ENCODE measurements around the gene DNAI7. TPM values are rescaled to one million over a fixed set of nuclear protein-coding genes. Genes with fewer than 3 reads are reported as not detected.

Gene DNAI7
- total RNA-seq, 1 donor from 2014 or later: 1.1 TPM

GRCh38 chr12:25102402-25102801 lies 92.6 kb downstream of the DNAI7 start:
- intact Hi-C loops (cut with micrococcal nuclease): no loop called here
- Histone ChIP-seq H3K4me3 (no peak overlapping the region), H3K27me3 (ENCODE audit: low read depth) (no peaks in the 10 kb centered on the region), H3K4me1 (no peaks in the 10 kb centered on the region), H3K27ac (replicated peaks) (no peak overlapping the region), H3K9me3 (replicated peaks) (no peaks in the 10 kb centered on the region), H3K36me3 (peaks cover 2% of the 10 kb centered on the region)
- DNase-seq: no peak
- TF ChIP-seq CTCF (IDR thresholded peaks at IDR 0.05; ENCODE audit: borderline replicate concordance): no peak

GRCh38 chr12:25101092-25101445 lies 93.9 kb downstream of the DNAI7 start:
- no peak for TF ChIP-seq CTCF (IDR thresholded peaks at IDR 0.05; ENCODE audit: borderline replicate concordance)

GRCh38 chr12:25100194-25101091 lies 94.5 kb downstream of the DNAI7 start:
- intact Hi-C loops (cut with micrococcal nuclease): no loop called here
- no peak for TF ChIP-seq CTCF (IDR thresholded peaks at IDR 0.05; ENCODE audit: borderline replicate concordance)
- Histone ChIP-seq H3K27me3 (ENCODE audit: low read depth) (no peaks in the 10 kb centered on the region), H3K27ac (replicated peaks) (no peak overlapping the region), H3K9me3 (replicated peaks) (no peaks in the 10 kb centered on the region), H3K4me3 (no peak overlapping the region), H3K36me3 (no peaks in the 10 kb centered on the region), H3K4me1 (no peaks in the 10 kb centered on the region)
- no peak for DNase-seq

More at GRCh38 chr12:25101092-25101445, 93.9 kb downstream of the DNAI7 start:
- H3K27me3 ChIP-seq (ENCODE audit: low read depth): no peaks in the 10 kb centered on the region
- DNase-seq: no peak
- intact Hi-C loops (cut with micrococcal nuclease): no loop called here
- no peaks in the 10 kb centered on the region for H3K4me1 ChIP-seq
- H3K36me3 ChIP-seq: no peaks in the 10 kb centered on the region
- no peak overlapping the region for H3K27ac ChIP-seq (replicated peaks)
- H3K4me3 ChIP-seq: no peak overlapping the region
- no peaks in the 10 kb centered on the region for H3K9me3 ChIP-seq (replicated peaks)

GRCh38 chr12:25099010-25099409 lies 96.0 kb downstream of the DNAI7 start:
- TF ChIP-seq CTCF (IDR thresholded peaks at IDR 0.05; ENCODE audit: borderline replicate concordance): no peak
- Histone ChIP-seq H3K36me3 (peaks cover 2% of the 10 kb centered on the region), H3K4me1 (no peaks in the 10 kb centered on the region), H3K9me3 (replicated peaks) (peaks cover 10% of the 10 kb centered on the region), H3K27ac (replicated peaks) (no peak overlapping the region), H3K4me3 (no peak overlapping the region), H3K27me3 (ENCODE audit: low read depth) (no peaks in the 10 kb centered on the region)
- intact Hi-C loops (cut with micrococcal nuclease): no loop called here
- no peak for DNase-seq

- no peak for DNase-seq
- intact Hi-C loops (cut with micrococcal nuclease): no loop called here
- Histone ChIP-seq H3K9me3 (replicated peaks) (peaks cover 18% of the 10 kb centered on the region), H3K4me3 (no peak overlapping the region), H3K27ac (replicated peaks) (no peak overlapping the region), H3K36me3 (peaks cover 11% of the 10 kb centered on the region), H3K27me3 (ENCODE audit: low read depth) (no peaks in the 10 kb centered on the region), H3K4me1 (no peaks in the 10 kb centered on the region)
- TF ChIP-seq CTCF (IDR thresholded peaks at IDR 0.05; ENCODE audit: borderline replicate concordance): no peak
These were observed 105.2 kb downstream of the DNAI7 start for GRCh38 chr12:25089738-25090137.

All from left ventricle myocardium inferior (tissue), 1 donor.